ENCODE results near the gene PRCC.

DNA sequence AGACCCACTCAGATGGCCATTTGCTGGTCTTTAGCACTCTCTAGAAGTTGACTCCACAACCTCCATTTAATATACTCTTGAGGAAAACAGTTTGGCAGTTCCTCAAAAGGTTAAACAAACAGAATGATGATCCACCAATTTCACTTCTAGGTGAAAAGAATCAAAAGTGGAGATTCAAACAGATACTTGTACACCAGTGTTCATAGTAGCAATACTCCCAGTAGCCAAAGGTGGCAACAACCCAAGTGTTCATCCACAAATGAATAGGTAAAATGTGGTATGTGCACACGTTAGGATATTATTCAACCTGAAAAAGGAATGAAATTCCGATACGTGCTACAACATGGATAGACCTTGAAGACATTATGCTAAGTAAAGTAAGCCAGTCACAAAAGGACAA lies 6.3 kb downstream of the PRCC start:
- no peak for TF ChIP-seq POLR2AphosphoS5 (IDR thresholded peaks at IDR 0.05; ENCODE audit: low read depth, low read length)
- TF ChIP-seq TAF1 (IDR thresholded peaks at IDR 0.05; ENCODE audit: borderline replicate concordance, insufficient read depth, low read length), result no peak
- TF ChIP-seq REST (IDR thresholded peaks at IDR 0.05; ENCODE audit: insufficient read depth in 1 of 2, low read depth in 2 of 2, low read length in 2 of 2), result no peak
- TF ChIP-seq FOXP2 (optimal IDR thresholded peaks at IDR 0.05; ENCODE audit: borderline replicate concordance, extremely low read depth, extremely low read length, insufficient read depth), result no peak
- TF ChIP-seq SIN3A (IDR thresholded peaks at IDR 0.05; ENCODE audit: borderline replicate concordance, insufficient read depth, low read length), result no peak
